DOHH2 (cell line): ENCODE measurements around the gene CCDC138.

ENCODE experiments used
- CTCF ChIP-seq: fragments of 200-600 bp; sonication (generic); IDR thresholded peaks from one replicate; pipeline ENCODE4 v1.5.1; 2014; ENCODE audit warnings: antibody characterized with exemption, mild to moderate bottlenecking, low read depth, low read length; ENCODE audit not compliant: poor library complexity, severe bottlenecking
- EZH2phosphoT487 ChIP-seq: fragments of 200-600 bp; sonication (generic); IDR thresholded peaks from 2 replicates; pipeline ENCODE4 v1.6.1; 2017; ENCODE audit warnings: borderline replicate concordance, mild to moderate bottlenecking, antibody characterized with exemption, low read length, moderate library complexity, mixed read lengths

DNA sequence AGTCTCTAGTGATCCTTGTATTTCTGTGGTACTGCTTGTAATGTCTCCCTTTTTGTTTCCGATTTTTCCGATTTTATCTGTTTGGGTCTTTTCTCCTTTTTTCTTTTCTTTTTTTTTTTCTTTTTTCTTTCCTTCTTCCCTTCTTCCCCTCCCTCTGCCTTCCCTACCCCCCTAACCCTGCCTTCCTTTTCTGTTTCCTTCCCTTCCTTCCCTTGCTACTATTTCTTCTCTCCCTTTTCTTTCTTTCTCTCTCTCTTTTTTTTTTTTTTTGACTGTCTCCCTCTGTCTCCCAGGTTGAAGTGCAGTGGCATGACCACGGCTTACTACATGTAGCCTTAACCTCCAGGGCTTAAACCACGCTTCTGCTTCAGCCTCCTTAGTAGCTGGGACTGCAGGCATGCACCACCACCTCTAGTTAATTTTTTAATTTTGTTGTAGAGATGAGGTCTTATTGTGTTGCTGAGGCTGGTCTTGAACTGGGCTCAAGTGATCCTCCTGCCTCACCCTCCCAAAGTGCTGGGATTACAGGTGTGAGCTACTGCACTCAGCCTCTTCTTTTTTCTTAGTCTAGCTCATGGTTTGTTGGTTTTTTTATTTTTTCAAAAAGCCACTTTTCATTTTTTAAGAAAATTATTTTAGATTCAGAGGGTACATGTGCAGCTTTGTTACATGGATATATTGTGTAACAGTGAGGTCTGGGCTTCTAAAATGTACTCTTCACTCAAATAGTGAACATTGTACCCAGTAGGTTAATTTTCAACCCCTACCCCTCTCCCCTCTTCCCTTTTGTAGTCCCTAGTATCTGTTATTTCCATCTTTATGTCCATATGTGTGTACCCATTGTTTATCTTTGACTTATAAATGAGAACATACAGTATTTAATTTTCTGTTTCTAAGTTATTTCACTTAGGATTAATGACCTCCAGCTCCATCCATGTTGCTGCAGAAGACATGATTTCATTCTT lies 24.7 kb downstream of the CCDC138 start:
- TF ChIP-seq CTCF (no peak), EZH2phosphoT487 (no peak)
